ENCODE data around the gene CD6.

CD6 gene

GRCh38 chr11:61023086-61023965 lies 51.8 kb downstream of the CD6 start:
- no peak for TF ChIP-seq CTCF (IDR thresholded peaks at IDR 0.05)
- DNase-seq (ENCODE audit: low spot score) = no peak

GRCh38 chr11:61023966-61024295 lies 52.5 kb downstream of the CD6 start:
- H3K4me3 ChIP-seq = no peak overlapping the region
- TF ChIP-seq CTCF (IDR thresholded peaks at IDR 0.05) = no peak
- DNase-seq (ENCODE audit: low spot score) = no peak
- no peak overlapping the region for H3K27ac ChIP-seq

More at GRCh38 chr11:61023086-61023965, 51.8 kb downstream of the CD6 start:
- Histone ChIP-seq H3K4me3 (no peak overlapping the region), H3K27ac (no peak overlapping the region)

GRCh38 chr11:61024938-61025820 lies 53.7 kb downstream of the CD6 start:
- Histone ChIP-seq H3K4me3 (no peak overlapping the region), H3K27ac (no peak overlapping the region)
- no peak for TF ChIP-seq CTCF (IDR thresholded peaks at IDR 0.05)
- no peak for DNase-seq (ENCODE audit: low spot score)

GRCh38 chr11:61025821-61026120 lies 54.3 kb downstream of the CD6 start:
- Histone ChIP-seq H3K4me3 (no peak overlapping the region), H3K27ac (no peak overlapping the region)
- no peak for DNase-seq (ENCODE audit: low spot score)
- TF ChIP-seq CTCF (IDR thresholded peaks at IDR 0.05) = no peak

- DNase-seq (ENCODE audit: low spot score) = no peak
- TF ChIP-seq CTCF (IDR thresholded peaks at IDR 0.05) = no peak
- no peak overlapping the region for H3K4me3 ChIP-seq
- H3K27ac ChIP-seq = no peak overlapping the region
Observed at GRCh38 chr11:61026121-61027031, 54.9 kb downstream of the CD6 start.

- Histone ChIP-seq H3K4me3 (no peak overlapping the region), H3K27ac (no peak overlapping the region)
- DNase-seq (ENCODE audit: low spot score) = no peak
- TF ChIP-seq CTCF (IDR thresholded peaks at IDR 0.05) = no peak
Observed at GRCh38 chr11:61027141-61027840, 55.8 kb downstream of the CD6 start.
